UCSD-AML1 (cell line): ENCODE data around the gene CDK12.

ENCODE experiments used
- DNase-seq: peaks from one replicate; lab custom pipeline; 2025; ENCODE audit not compliant: unreplicated experiment; lab: John Stamatoyannopoulos, UW

Gene CDK12

DNA sequence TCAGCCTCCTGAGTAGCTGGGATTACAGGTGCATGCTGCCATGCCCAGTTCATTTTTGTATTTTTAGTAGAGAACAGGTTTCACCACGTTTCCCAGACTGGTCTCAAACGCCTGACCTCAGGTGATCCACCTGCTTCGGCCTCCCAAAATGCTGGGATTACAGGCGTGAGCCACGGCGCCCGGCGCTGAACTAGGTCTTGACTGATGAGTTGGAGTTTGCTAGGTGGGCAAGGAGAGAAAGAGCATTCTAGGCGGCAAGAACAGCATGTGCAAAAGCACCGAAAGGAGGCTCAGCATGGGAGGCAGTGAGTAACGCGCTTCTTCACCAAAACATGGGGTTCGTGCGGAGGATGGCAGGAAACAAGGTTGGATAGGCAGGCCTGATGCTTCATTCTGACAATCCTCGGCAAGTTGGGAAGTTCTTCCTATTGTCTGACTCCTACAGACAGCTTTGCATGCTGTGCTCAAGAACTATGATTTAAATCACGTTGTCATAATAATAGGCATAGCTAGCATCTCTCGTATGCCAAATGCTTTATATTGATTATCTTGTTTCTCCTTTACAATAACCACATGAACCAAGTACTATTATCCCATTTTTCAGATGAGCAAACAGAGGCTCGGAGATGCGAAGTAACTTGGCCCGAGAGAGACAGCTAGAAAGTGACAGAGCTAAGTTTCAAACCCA lies 119.9 kb downstream of the CDK12 start:
- DNase-seq = no peak

DNA sequence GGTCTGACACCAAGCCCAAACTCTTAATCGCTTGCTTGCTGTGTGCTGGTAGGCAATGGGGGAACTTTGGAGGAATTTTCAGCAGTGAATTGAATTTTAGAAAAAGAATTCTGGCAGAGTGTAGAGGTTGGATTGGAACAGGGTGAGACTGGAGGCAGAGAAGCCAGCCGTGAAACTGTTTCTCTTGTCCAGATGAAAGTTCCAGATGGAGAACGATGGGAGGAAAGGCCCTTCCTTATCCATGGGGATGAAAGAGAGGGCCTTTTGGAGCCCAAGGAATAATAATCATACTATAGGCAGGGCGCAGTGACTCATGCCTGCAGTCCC lies 120.4 kb downstream of the CDK12 start:
- DNase-seq = no peak

DNA sequence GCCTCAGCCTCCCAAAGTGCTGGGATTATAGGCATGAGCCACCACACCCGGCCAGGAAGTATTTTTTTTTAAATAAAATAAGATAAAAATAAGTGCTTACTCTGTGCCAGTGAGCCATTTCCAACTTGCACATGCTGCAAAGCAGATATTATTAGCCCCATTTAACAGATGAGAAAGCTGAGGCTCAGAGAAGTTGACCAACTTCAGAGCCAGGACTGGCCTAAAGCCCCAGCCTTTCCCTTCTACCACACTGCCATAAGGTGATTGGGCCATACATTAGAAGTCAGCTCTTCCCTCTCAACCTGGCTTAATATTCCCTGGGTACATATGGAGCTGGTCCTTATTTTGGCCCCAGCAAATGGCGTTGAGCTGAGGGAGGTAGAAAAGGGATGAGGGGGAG lies 121.4 kb downstream of the CDK12 start:
- no peak for DNase-seq
